H1 (cell line): Measurements from ENCODE around the gene METTL22. TPM values are rescaled to one million over a fixed set of nuclear protein-coding genes. Genes with fewer than 3 reads are reported as not detected.

Source experiments
- CBX8 ChIP-seq: fragments of 300-800, 300-1000 bp; sonication (generic); IDR thresholded peaks from 2 replicates; pipeline ENCODE4 v1.7.1; 2016; ENCODE audit warnings: low read depth, low read length, borderline replicate concordance
- polyA plus RNA-seq, 7 experiments: library from polyadenylated mRNA; depleted of rRNA in 3 of 7; stranded (reverse) in 5 of 7; unstranded in 2 of 7; fragments of >200 nt in 5 of 7; fragments of 200-250 nt in 2 of 7; gene quantifications; 1 replicate in 5 of 7; 2 replicates in 1 of 7; 4 replicates in 1 of 7; pipeline versions ENCODE4 v1.2.1 to v1.2.3, GENCODE V29; 2011 to 2013; ENCODE audit warnings: missing spikeins in 2 of 7, mixed read lengths in 2 of 7
- total RNA-seq: library from RNA; stranded (reverse); fragmentation: NEBNext Ultra II Directional; extraction: Animal tissue kit (Norgen Biotek cat#: 25700); gene quantifications from 2 replicates; pipeline ENCODE4 v1.2.1, GENCODE V29; 2021

METTL22 gene
- total and polyA plus RNA-seq, 2 of the 8 experiments (the other 6 are each of a cell fraction or from before 2014, with no cell fraction given): 56.7 to 85.2 TPM

- TF ChIP-seq CBX8: no peak
Observed at GRCh38 chr16:8660841-8661301, 39.4 kb downstream of the METTL22 start (continued).
